K562 (cell line): ENCODE measurements around the gene ZC3H18. TPM values are rescaled to one million over a fixed set of nuclear protein-coding genes. Genes with fewer than 3 reads are reported as not detected.
A peak's percentile ranks its signal among the peaks of the same experiment; 100 is the strongest.

ENCODE experiments used
- ATAC-seq: fragments of 200-7000 bp; cut with Tn5 transposase; 3 replicates; pipeline ENCODE4 v1.9.1; 2020; ENCODE audit warnings: moderate library complexity
- BruUV-seq: library from RNA; stranded (reverse); fragments of 400-500 nt; replicated peaks from 2 replicates; lab custom pipeline; 2021; lab: Mats Ljungman, UMichigan
- CTCF ChIA-PET: fragments of 300-600 bp; formaldehyde crosslinking; extraction: SDS; loops from one replicate; lab custom pipeline; 2021; ENCODE audit warnings: low intra/inter-chr PET ratio; lab: Yijun Ruan, JAX
- POLR2A ChIA-PET: fragments of 300-600, 350-650 bp; sonication (Branson Sonifier 250); formaldehyde crosslinking; extraction: SDS; loops from one replicate; lab custom pipeline; 2021; ENCODE audit warnings: antibody characterized with exemption, inconsistent platforms; lab: Yijun Ruan, JAX
- DNase-seq, 4 experiments: peaks; one replicate each; pipeline versions ENCODE4 v3.0.0 to v3.0.0-alpha.2; 2011 to 2018; ENCODE audit warnings: low spot score in 3 of 4, mixed read lengths in 3 of 4; ENCODE audit errors: extremely low read depth in 1 of 4
- FAIRE-seq: peaks from 2 replicates; lab custom pipeline; 2011; peaks lifted over from hg19 to GRCh38; lab: Jason Lieb, UNC
- H2AFZ ChIP-seq: 2 replicates; pipeline ENCODE4 v1.6.0; 2011; ENCODE audit warnings: low read depth, low read length, control low read depth, inconsistent platforms
- H3K27ac ChIP-seq: fragments of 200-600 bp; 3 replicates; pipeline ENCODE4 v1.8.0; 2011; ENCODE audit warnings: low read depth, mild to moderate bottlenecking, control low read depth, inconsistent platforms, low read length, moderate library complexity, mixed read lengths; ENCODE audit errors: extremely low read depth
- H3K27me3 ChIP-seq, 2 experiments: fragments of 300-600 bp in 1 of 2; 2 replicates in 1 of 2; 3 replicates in 1 of 2; pipeline versions ENCODE4 v1.6.0 to v1.8.0; 2011; ENCODE audit warnings: inconsistent platforms in 2 of 2, low read length in 2 of 2, mild to moderate bottlenecking in 1 of 2, mixed read lengths in 1 of 2, moderate library complexity in 1 of 2; ENCODE audit not compliant: control insufficient read depth in 2 of 2, insufficient read depth in 2 of 2
- H3K36me3 ChIP-seq: fragments of 300-600 bp; 3 replicates; pipeline ENCODE4 v1.8.0; 2011; ENCODE audit warnings: mild to moderate bottlenecking, low read length, inconsistent platforms; ENCODE audit not compliant: control insufficient read depth, insufficient read depth
- H3K4me1 ChIP-seq, 2 experiments: fragments of 200-600 bp in 1 of 2; replicated peaks in 1 of 2; 2 replicates in 1 of 2; 3 replicates in 1 of 2; pipeline versions ENCODE4 v1.5.1 to v1.8.0; 2011; ENCODE audit warnings: inconsistent platforms in 2 of 2, low read length in 2 of 2, mild to moderate bottlenecking in 1 of 2, mixed read lengths in 1 of 2, moderate library complexity in 1 of 2; ENCODE audit not compliant: control insufficient read depth in 2 of 2, insufficient read depth in 2 of 2
- H3K4me2 ChIP-seq: 2 replicates; pipeline ENCODE4 v1.6.1; 2011; ENCODE audit warnings: low read length, control low read depth, inconsistent platforms, mixed read lengths; ENCODE audit not compliant: insufficient read depth
- H3K4me3 ChIP-seq: fragments of 200-600 bp; sonication (generic), shearing (Covaris generic); 2 replicates; pipeline ENCODE4 v1.5.1; 2016; ENCODE audit warnings: control low read depth, inconsistent platforms
- H3K79me2 ChIP-seq: fragments of 200-600 bp; 3 replicates; pipeline ENCODE4 v1.8.0; 2011; ENCODE audit warnings: low read length, inconsistent platforms; ENCODE audit not compliant: control insufficient read depth, insufficient read depth
- H3K9ac ChIP-seq, 2 experiments: 2 replicates each; pipeline versions ENCODE4 v1.6.0 to v1.6.1; 2011; ENCODE audit warnings: low read depth in 2 of 2, low read length in 2 of 2, control low read depth in 1 of 2, inconsistent platforms in 1 of 2, mild to moderate bottlenecking in 1 of 2, mixed read lengths in 1 of 2; ENCODE audit not compliant: insufficient read depth in 1 of 2
- H3K9me1 ChIP-seq: one replicate; pipeline ENCODE4 v1.6.0; 2011; ENCODE audit warnings: inconsistent platforms, mild to moderate bottlenecking, low read length, moderate library complexity; ENCODE audit not compliant: control insufficient read depth, insufficient read depth
- H3K9me3 ChIP-seq: replicated peaks from 2 replicates; pipeline ENCODE4 v1.5.1; 2011; ENCODE audit warnings: low read depth, low read length, inconsistent platforms; ENCODE audit not compliant: control insufficient read depth, insufficient read depth
- H4K20me1 ChIP-seq: replicated peaks from 2 replicates; pipeline ENCODE4 v1.6.1; 2011; ENCODE audit warnings: low read length, inconsistent platforms, mixed read lengths; ENCODE audit not compliant: control insufficient read depth, insufficient read depth
- NR2C1 ChIP-seq, 2 experiments: fragments of 450-650 bp; IDR thresholded peaks; 2 replicates each; pipeline ENCODE4 v1.6.1; 2017; ENCODE audit warnings: mild to moderate bottlenecking in 2 of 2, antibody characterized with exemption in 1 of 2, inconsistent platforms in 1 of 2, missing compliant biosample characterization in 1 of 2, missing genetic modification characterization in 1 of 2
- NR2C2 ChIP-seq, 2 experiments: fragments of 200-800 bp in 1 of 2; sonication (Bioruptor generic) in 1 of 2; sonication (generic) in 1 of 2; formaldehyde crosslinking in 1 of 2; IDR thresholded peaks; 2 replicates each; pipeline versions ENCODE4 v1.6.1 to v1.8.0; 2016 to 2022; ENCODE audit warnings: mild to moderate bottlenecking in 1 of 2, missing compliant biosample characterization in 1 of 2, missing genetic modification characterization in 1 of 2, missing genetic modification reagents in 1 of 2
- SPI1 ChIP-seq: IDR thresholded peaks from 2 replicates; pipeline ENCODE4 v1.6.1; 2011; ENCODE audit warnings: low read depth, low read length, control low read depth, borderline replicate concordance
- whole genome bisulfite sequencing: fragments of 100-300 bp; shearing (Covaris generic); methylation state at CpG from one replicate; pipeline ENCODE4 v1.1.6; 2016; ENCODE audit warnings: low coverage, mixed read lengths; ENCODE audit not compliant: insufficient coverage; ENCODE audit errors: missing lambda C conversion rate; 5-methylcytosine and 5-hydroxymethylcytosine counted together
- in situ Hi-C: fragments of 300-500 bp; cut with MboI; formaldehyde crosslinking; loops from 4 replicates; pipeline ENCODE4 v1.15.0; 2018; ENCODE audit warnings: inconsistent platforms, mixed read lengths
- intact Hi-C: fragments of 100-400 bp; cut with micrococcal nuclease; formaldehyde crosslinking; loops from 2 replicates; pipeline ENCODE4 v1.14.2; 2022
- polyA plus RNA-seq, 8 experiments: library from polyadenylated mRNA; depleted of rRNA in 4 of 8; stranded (reverse) in 5 of 8; unstranded in 3 of 8; fragments of >200 nt; fragmentation: Nextera tagmentation in 2 of 8; fragmentation: Illumina TruSeq in 1 of 8; extraction: Ambion mirVana in 2 of 8; extraction: Trizol in 1 of 8; gene quantifications; 2 replicates each; pipeline versions ENCODE4 v1.2.1 to v1.2.3, GENCODE V29; 2011 to 2014; ENCODE audit warnings: inconsistent platforms in 1 of 8, missing spikeins in 1 of 8
- total RNA-seq, 7 experiments: library from RNA; depleted of rRNA in 6 of 7; stranded (reverse); fragments of >200 nt in 6 of 7; fragmentation: Illumina TruSeq in 2 of 7; extraction: Trizol in 2 of 7; gene quantifications; 2 replicates each; pipeline versions ENCODE4 v1.2.1 to v1.2.3, GENCODE V29; 2011 to 2021; ENCODE audit warnings: low replicate concordance in 1 of 7
- TF ChIP-seq, protein P1 (sequence below): sonication (generic); formaldehyde crosslinking; IDR thresholded peaks from 2 replicates; pipeline ENCODE4 v1.9.0; 2022; ENCODE audit warnings: mild to moderate bottlenecking, missing genetic modification reagents
- TF ChIP-seq, protein P2 (sequence below): sonication (generic); formaldehyde crosslinking; IDR thresholded peaks from 2 replicates; pipeline ENCODE4 v1.8.1; 2023; ENCODE audit warnings: mild to moderate bottlenecking, missing genetic modification reagents
- TF ChIP-seq, protein P3 (sequence below): fragments of 250-450 bp; sonication (Bioruptor Pico); IDR thresholded peaks from 2 replicates; pipeline ENCODE4 v1.4.0; 2020; ENCODE audit warnings: mild to moderate bottlenecking, moderate library complexity, borderline replicate concordance
- TF ChIP-seq, protein P4 (sequence below): sonication (generic); formaldehyde crosslinking; IDR thresholded peaks from 2 replicates; pipeline ENCODE4 v1.8.0; 2022; ENCODE audit warnings: mild to moderate bottlenecking, missing genetic modification reagents

ZC3H18 gene
- total and polyA plus RNA-seq, 9 of the 15 experiments (the other 6 are each of a cell fraction or from before 2014, with no cell fraction given): 1.7 to 88.7 (median 26.9) TPM

DNA sequence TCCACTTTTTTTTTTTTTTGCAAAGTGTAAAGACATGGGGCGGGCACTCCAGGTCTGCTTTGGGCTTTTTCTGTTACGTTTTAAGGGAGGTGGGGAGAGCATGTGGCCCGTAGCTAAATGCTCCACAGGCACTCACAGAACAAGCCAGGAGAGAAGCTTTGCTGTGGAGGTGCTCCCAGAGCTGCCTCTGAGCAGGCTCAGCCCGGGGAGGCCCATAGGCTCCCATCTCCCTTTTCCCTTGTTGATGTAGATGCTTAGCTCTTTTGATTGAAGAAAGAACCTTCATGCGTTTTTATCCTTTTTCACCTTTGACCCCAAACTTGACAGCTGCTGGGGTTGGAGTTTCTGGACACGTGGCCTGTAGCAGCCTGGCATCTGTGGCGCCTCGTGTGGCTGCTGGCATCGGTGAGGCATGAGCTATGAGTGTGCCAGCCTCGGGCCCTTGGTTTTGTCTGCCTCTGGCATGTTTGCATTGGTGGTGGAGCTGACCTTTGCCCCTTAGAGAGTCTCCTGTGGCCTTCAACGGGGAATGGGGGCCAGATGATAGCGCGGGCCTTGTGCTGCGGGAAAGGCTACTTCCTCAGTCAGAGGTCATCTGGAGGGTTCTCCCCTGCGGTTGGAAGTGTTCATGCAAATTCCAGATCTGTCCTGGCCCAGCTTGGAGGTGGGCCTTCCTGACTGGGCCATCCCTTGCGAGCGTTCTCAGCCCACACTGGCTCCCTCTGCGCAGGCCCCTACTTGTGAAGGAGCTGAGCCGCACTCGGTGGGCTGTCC is 48.2 kb downstream of the ZC3H18 start:
- no peaks in the 10 kb centered on the region for H3K27me3 ChIP-seq
- peak overlapping the region; percentile 47; the same call in 2 of the 3 replicates for H3K27ac ChIP-seq
- H3K79me2 ChIP-seq: peaks cover 51% of the 10 kb centered on the region
- ChIA-PET POLR2A (interaction anchor here (0.6 to 2.1 kb wide), 4 partner anchors 8 to 955 kb away, joined by 3 to 7 read pairs (median 4); no protein-coding TSS in a partner anchor), CTCF (no interaction called here)
- H3K36me3 ChIP-seq: peaks cover 83% of the 10 kb centered on the region
- BruUV-seq: no TSS peak
- DNase-seq (peak in 3 of 4 experiments; percentile 40 to 58 (median 48)), ATAC-seq (no peak), FAIRE-seq (peak; percentile 32)
- no peak overlapping the region for H2AFZ ChIP-seq
- H3K4me3 ChIP-seq: no peak overlapping the region
- H3K9me1 ChIP-seq: peaks cover 13% of the 10 kb centered on the region
- no peaks in the 10 kb centered on the region for H3K9me3 ChIP-seq
- H3K4me2 ChIP-seq: no peak overlapping the region; the same call in 1 of the 2 replicates
- WGBS: 72% methylated on average over 19 of the region's 20 CpGs
- H4K20me1 ChIP-seq: peaks cover 19% of the 10 kb centered on the region; the same call in 1 of the 2 replicates
- peak overlapping the region in 1 of 2 experiments; percentile 15; a peak in 2 of 4 replicates for H3K9ac ChIP-seq
- H3K4me1 ChIP-seq: peaks cover 24 to 42% of the 10 kb centered on the region in 2 experiments; a peak in 4 of 5 replicates
- in situ Hi-C loops (no loop called here), intact Hi-C loops (no loop called here)
- TF ChIP-seq NR2C2 (CRISPR knock-in tag; IDR thresholded peaks at IDR 0.05) (0 out of 2 replicates have a peak, but pooled peaks have one; percentile 74), NR2C2 (tag; IDR thresholded peaks at IDR 0.05) (0 out of 2 replicates have a peak, but pooled peaks have one; percentile 26), NR2C1 (IDR thresholded peaks at IDR 0.05) (peak; percentile 82), NR2C1 (tag; IDR thresholded peaks at IDR 0.05) (peak; percentile 82), SPI1 (peak; percentile 44; the same call in 1 of the 2 replicates)
- TF ChIP-seq, protein P1, sequence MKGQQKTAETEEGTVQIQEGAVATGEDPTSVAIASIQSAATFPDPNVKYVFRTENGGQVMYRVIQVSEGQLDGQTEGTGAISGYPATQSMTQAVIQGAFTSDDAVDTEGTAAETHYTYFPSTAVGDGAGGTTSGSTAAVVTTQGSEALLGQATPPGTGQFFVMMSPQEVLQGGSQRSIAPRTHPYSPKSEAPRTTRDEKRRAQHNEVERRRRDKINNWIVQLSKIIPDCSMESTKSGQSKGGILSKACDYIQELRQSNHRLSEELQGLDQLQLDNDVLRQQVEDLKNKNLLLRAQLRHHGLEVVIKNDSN: peak; percentile 67
- TF ChIP-seq, protein P2, sequence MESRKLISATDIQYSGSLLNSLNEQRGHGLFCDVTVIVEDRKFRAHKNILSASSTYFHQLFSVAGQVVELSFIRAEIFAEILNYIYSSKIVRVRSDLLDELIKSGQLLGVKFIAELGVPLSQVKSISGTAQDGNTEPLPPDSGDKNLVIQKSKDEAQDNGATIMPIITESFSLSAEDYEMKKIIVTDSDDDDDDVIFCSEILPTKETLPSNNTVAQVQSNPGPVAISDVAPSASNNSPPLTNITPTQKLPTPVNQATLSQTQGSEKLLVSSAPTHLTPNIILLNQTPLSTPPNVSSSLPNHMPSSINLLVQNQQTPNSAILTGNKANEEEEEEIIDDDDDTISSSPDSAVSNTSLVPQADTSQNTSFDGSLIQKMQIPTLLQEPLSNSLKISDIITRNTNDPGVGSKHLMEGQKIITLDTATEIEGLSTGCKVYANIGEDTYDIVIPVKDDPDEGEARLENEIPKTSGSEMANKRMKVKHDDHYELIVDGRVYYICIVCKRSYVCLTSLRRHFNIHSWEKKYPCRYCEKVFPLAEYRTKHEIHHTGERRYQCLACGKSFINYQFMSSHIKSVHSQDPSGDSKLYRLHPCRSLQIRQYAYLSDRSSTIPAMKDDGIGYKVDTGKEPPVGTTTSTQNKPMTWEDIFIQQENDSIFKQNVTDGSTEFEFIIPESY (CRISPR knock-in tag): no peak; the same call in 1 of the 2 replicates
- TF ChIP-seq, protein P3, sequence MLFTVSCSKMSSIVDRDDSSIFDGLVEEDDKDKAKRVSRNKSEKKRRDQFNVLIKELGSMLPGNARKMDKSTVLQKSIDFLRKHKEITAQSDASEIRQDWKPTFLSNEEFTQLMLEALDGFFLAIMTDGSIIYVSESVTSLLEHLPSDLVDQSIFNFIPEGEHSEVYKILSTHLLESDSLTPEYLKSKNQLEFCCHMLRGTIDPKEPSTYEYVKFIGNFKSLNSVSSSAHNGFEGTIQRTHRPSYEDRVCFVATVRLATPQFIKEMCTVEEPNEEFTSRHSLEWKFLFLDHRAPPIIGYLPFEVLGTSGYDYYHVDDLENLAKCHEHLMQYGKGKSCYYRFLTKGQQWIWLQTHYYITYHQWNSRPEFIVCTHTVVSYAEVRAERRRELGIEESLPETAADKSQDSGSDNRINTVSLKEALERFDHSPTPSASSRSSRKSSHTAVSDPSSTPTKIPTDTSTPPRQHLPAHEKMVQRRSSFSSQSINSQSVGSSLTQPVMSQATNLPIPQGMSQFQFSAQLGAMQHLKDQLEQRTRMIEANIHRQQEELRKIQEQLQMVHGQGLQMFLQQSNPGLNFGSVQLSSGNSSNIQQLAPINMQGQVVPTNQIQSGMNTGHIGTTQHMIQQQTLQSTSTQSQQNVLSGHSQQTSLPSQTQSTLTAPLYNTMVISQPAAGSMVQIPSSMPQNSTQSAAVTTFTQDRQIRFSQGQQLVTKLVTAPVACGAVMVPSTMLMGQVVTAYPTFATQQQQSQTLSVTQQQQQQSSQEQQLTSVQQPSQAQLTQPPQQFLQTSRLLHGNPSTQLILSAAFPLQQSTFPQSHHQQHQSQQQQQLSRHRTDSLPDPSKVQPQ (CRISPR knock-in tag): no peak
- TF ChIP-seq, protein P4, sequence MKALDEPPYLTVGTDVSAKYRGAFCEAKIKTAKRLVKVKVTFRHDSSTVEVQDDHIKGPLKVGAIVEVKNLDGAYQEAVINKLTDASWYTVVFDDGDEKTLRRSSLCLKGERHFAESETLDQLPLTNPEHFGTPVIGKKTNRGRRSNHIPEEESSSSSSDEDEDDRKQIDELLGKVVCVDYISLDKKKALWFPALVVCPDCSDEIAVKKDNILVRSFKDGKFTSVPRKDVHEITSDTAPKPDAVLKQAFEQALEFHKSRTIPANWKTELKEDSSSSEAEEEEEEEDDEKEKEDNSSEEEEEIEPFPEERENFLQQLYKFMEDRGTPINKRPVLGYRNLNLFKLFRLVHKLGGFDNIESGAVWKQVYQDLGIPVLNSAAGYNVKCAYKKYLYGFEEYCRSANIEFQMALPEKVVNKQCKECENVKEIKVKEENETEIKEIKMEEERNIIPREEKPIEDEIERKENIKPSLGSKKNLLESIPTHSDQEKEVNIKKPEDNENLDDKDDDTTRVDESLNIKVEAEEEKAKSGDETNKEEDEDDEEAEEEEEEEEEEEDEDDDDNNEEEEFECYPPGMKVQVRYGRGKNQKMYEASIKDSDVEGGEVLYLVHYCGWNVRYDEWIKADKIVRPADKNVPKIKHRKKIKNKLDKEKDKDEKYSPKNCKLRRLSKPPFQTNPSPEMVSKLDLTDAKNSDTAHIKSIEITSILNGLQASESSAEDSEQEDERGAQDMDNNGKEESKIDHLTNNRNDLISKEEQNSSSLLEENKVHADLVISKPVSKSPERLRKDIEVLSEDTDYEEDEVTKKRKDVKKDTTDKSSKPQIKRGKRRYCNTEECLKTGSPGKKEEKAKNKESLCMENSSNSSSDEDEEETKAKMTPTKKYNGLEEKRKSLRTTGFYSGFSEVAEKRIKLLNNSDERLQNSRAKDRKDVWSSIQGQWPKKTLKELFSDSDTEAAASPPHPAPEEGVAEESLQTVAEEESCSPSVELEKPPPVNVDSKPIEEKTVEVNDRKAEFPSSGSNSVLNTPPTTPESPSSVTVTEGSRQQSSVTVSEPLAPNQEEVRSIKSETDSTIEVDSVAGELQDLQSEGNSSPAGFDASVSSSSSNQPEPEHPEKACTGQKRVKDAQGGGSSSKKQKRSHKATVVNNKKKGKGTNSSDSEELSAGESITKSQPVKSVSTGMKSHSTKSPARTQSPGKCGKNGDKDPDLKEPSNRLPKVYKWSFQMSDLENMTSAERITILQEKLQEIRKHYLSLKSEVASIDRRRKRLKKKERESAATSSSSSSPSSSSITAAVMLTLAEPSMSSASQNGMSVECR (CRISPR knock-in tag): peak; percentile 65
